ENCODE measurements around the gene LRRC4C.
"Not testable (repeated sequence)": the region's sequence is repeated elsewhere in the genome, so short reads cannot be mapped to it uniquely, and the experiment has no call there.

LRRC4C gene

DNA sequence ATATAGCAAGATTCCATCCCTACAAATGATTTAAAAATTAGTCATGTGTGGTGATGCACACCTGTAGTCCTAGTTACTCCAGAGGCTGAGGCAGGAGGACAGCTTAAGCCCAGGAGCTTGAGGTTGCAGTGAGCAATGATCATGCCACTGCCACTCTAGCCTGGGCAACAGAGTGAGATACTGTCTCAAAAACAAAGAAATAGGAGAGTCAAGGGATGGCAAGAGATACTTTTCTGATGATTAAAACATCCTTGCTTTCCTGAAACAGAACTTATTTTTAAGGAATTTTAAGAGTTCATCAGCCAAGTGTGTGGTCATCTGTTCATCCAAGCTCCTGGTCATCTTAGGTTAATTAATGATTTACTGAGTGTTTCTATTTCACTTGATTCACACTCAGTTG lies 1252.0 kb downstream of the LRRC4C start:
- FAIRE-seq = no peak

DNA sequence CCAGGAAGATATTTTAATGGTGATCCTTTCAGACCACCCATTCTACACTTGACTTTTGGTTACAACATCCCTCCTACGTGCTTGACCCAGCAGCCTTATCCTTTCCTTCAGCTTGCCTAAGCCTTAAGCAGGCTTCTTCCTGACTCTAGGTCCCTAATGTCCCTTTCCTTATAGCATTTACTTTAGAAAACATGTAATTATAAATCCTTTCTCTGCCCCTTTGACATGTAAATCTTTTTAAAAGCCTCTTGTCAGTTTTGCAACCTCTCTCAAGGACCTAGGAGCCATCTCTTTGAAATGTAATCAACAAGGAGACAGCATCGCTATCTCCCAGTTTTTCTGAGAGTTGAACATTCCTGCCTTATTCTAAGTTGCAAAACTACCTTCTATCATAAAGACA lies 1255.2 kb downstream of the LRRC4C start:
- no peak for FAIRE-seq

DNA sequence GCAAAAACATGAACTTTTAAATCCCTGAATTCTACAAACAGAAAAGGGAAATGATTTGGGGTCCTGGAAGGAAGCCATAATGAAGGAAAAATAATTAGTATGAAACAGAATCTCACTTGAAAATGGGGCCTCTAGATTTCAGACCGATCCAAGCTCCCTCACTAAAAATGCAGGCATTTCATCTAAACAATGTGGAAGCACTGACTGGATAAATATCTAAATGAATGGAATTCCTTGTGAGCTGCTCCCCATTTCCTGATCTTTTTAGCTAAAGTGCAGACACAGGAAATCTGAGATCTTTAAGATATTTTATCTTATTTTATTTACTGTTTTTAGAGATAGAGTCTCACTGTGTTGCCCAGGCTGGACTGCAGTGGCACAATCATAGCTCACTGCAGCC lies 1255.8 kb downstream of the LRRC4C start:
- FAIRE-seq = no peak

DNA sequence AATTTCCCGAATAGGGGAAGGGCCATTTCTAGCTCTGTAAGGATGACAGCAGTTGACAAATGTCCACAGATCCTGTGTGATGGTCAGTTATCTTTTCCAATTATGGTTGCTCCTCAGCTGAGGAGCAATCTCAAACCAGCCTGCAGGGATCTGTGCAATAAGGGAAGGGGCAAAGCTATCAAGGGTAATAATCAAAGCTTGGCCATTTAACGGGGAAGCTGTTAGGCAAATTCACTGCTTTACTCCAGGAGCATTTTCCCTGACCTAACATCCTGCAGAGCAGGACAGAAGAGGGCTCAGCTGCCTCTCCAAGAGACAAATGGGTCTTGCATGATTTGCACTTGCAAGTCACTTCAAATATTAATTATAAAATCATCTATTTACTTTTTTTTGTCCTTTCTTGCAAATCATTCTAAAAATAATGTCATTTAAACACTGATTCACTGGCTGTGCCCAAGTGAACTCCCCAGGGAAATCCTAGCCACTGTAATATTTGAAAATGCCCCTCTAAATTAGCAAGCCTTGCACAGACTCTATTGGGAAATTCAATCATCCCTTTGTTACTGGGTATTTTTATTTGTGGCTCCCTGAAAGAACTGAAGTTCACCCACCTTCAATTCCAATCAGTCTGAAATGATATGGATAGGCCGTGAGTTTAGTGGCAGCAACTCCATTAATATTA lies 1256.7 kb downstream of the LRRC4C start:
- no peak for FAIRE-seq

DNA sequence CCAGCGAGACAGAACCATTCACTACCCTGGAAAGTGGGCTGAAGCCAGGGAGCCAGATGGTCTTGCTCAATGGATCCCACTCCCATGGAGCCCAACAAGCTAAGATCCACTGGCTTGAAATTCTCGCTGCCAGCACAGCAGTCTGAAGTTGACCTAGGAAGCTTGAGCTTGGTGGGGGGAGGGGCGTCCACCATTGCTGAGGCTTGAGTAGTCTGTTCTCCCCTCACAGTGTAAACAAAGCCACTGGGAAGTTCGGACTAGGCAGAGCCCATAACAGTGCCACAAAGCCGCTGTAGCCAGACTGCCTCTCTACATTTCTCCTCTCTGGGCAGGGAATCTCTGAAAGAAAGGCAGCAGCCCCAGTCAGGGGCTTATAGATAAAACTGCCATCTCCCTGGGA lies 1266.9 kb downstream of the LRRC4C start:
- not testable (repeated sequence) for FAIRE-seq

DNA sequence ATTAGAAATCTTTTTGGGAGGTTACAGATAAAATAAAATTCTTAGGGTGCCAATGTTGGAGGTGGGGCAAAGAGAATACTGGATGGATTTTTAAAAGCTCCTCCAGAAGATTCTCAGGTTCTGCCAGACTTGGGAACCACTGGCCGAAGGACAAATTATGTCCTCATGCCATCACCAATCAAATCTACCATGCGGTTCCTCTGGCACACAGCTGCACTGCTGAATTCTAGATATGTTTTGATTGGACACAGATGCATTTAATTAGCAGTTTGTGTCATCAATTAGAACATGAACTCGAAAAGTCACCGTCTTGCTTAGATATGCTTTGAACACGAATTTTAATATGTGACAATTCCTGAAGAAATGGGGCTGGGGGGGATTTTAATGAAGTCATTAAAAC lies 1269.2 kb downstream of the LRRC4C start:
- no peak for FAIRE-seq

DNA sequence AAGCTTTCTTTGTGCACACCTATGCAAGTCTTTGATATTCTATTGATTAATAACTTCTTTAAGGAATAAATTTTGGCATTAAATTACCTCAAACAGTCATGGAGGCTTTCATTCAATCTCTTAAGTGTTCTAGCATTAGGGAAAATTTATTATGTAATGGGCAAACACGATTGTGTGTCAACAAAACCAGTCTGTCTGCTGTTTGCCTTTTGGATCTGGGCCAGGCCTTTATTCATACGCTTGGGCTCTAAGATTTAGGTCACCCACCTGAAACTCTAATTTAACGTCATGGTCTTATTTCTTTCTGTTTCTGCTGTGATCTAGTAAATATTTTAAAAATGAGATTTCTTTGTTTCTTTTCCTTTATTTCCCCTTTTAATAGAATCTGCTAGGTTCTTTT lies 1270.6 kb downstream of the LRRC4C start:
- no peak for FAIRE-seq

DNA sequence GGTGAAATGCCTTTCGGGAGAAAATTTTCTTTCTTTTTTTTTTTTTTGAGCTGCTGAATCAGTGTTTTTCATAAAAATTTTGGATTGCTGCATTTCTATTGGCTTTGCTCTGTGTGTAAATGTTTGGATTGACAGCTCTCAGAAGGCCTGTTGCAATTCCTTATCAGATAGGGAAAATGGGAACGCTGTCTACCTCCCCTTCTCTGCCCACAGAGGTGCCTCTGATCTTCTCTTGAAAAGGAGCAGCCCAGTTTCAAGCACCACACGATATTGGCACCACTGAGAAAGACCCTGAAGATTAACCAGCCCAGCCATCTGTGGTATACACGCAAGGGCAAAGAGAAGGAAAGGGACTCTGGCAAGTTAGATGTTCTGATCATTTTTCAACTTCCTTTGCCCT lies 1272.2 kb downstream of the LRRC4C start:
- no peak for FAIRE-seq

DNA sequence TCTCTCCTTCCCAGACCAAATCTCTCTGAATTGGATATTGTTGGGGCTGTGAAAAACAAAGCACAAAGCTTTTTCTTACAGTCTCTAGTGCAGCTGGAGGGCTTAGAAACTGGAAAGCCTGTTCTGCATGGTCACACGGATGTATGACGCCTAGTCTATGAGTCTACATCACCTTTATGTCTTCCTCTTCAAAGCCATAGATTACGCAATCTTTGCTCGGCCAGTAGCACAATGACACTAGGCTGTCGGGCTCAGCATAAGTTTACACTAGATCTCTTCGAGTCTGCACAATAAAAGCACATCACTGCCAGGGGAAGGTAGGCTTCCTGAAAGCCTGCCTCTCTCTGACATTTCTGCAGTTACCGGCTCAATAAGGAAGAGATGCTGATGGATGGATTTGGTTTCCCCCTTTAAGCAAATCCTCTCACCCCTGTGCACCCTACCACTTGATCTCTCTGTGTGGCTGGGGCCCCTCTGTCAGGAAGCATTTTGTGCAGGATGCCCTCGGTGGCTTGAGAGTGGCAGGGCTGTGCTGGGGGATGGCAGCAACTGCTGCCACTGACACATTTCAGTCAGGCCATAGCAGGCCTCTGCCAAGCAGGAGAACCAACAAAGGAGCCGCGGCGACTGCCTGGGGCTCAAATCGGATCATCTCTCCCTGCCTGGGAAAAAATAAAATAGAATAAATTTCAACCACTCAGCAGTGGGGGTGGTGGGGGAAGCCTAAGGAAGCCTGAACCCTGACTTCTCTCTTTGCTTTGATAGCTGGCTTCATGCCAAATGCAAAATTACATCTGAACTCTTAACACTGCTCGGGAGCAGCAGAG lies 1272.8 kb downstream of the LRRC4C start:
- FAIRE-seq = no peak

DNA sequence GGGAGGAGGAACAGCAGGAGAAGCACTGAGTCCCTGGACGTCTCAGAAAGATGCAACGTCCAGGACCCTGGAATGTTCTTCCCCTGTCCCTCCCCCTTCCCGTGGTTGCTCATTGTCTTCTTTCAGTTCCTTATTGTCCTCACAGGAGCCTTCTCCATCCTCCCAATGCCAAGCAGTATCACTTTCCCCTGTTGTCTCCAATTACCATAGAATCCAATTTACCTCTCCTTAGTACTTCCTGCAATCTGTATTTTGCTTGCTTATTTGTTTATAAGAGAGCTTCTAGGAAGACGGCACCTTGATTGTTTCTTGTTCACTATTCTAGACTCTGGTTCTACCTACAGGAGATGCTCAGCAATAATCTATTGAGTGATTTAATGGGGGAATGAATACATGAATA lies 1273.7 kb downstream of the LRRC4C start:
- no peak for FAIRE-seq

DNA sequence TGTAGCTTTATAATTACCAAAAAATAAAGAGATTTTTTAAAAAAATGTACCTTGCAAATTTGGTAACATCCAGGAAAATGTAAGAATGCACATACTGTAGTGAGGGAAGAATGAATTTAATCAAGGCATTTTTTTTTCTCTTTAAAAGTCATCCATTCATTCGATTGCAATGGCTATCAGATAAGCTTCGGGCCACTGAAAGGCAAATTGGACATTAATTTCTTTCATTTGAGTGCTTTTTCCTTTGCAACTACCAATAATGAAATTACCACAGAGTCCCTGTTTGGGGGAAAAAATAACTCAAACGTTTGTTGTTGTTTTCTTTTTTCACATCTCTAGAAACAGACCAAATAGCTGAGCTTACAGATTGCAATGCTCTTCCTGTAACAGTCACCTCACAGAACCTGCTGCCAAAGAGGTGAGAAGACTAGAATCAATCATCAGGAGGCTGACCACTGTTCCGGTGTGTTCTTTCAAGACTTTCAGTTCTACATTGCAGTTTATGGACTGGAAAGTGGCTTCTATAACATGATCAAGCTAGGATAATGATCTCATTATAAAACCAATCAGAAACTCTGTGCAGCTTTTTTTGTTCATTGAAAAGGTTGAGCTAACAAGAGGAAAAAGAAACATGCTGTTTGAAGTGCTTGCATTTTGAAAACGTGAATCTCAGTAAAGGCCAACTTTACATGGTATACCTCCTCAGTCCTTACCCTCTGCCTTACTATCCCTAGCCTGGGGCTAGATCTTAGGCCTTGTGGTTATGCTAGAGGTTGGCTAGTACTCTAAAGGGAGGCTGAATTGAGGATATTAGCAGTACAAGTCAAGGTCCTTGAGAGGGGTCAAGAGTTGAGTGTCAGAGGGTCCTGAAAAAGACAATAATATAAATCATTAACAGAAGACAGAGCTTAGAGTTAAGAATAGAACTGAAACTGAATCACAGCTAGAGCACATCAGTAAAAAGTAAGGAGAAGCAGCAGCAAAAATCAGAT lies 1276.1 kb downstream of the LRRC4C start:
- FAIRE-seq = no peak

DNA sequence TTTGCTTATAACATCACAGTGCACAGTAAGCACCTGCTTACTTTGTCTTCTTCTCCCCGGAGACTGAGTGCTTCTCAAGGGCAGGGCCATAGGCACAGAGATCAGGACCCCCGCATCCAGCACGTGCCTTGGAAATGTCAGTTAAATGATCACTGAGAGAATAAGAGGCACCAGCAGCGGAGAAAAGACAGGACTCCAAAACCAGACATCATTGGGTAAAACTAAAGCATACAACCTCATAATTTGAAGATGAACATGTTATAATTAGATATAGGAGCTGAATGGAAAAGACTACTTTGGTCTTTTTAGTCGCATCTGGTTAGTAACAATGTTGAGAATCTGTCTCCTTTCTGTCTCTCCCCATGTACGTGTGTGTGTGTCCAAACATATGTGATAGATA lies 1279.9 kb downstream of the LRRC4C start:
- no peak for FAIRE-seq

DNA sequence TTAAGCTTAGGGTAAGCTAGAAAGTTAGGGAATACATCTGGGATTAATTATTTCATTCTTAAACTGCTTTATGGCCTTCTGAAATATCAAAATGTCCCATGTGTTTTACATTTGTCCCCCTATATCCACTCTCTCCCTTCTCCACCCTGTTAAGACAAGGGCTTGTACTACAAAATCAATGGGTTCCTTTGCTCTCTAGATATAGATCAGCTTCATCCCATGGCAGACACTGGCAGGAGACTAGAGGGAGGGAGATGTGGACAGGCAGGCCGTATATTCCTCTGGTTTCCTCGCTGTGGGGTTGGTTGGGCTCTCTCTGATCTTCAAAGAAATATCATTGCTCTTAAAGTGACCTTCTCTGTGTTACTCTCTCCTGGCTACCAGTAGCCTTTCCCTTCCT lies 1281.0 kb downstream of the LRRC4C start:
- no peak for FAIRE-seq

DNA sequence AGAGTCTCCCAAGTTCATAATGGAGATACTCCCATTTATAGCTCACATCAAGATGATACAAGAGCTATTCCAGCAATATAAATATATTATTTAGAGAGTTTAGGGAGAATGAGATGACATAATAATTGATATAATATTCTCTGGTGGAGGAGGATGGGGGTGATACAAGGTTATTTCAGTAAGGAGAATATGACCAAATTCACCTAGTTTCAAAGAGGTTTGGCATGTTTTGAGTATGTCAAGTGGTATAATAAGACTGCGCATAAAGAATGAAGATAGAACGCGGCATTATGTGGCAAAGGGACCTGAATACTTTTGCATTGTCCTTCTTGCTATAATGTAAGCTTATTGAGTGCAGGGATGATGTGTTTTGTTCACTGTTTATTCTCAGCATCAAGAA lies 1283.5 kb downstream of the LRRC4C start:
- FAIRE-seq = no peak

DNA sequence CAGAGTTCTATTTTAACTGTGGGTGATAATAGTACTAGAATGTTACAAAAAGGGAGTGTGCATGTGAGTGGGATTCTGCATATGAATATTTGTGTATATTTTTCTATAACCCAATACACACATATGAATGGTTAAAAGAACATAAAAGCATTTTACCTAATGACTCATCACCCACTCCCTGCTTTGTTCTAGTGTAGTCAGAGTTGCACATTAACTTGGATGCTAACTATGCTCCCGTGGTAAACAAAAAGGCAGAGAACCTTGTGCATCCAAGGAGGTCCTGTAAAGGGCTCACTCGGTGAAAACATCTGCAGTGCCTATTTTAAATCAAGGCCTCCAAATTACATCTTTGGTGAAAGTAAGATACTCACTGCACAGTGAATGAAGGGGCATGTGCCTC lies 1289.4 kb downstream of the LRRC4C start:
- no peak for FAIRE-seq

DNA sequence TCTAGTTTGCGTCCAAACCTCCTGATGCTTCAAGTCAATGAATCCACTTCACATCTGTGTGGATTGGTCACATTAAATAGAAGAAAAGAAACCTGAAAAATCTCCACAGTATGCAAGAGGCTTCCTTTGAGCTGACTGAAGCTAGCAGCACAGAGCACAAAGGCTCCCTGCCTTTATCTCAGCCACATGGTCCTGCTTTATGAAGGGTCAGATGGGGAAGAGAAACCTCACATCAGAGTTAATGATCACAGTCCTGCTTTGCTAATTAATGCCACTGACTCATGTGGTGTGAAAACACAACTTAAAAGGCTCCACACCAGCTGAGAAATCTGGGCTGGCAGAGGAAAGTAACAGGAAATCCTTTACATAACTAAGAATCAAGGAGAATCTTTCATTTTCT lies 1291.0 kb downstream of the LRRC4C start:
- FAIRE-seq = no peak

DNA sequence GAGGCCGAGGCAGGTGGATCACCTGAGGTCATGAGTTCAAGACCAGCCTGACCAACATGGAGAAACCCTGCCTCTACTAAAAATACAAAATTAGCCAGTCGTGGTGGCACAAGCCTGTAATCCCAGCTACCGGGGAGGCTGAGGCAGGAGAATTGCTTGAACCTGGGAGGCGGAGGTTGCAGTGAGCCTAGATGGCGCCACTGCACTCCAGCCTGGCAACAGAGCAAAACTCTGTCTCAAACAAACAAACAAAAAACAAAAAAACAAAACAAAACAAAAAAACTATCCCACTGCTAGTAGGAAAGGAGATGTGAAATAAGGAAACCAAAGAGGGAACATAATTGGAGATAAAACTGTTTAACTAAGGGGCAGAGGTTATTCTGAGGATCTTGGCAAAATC lies 1291.6 kb downstream of the LRRC4C start:
- FAIRE-seq = not testable (repeated sequence)

DNA sequence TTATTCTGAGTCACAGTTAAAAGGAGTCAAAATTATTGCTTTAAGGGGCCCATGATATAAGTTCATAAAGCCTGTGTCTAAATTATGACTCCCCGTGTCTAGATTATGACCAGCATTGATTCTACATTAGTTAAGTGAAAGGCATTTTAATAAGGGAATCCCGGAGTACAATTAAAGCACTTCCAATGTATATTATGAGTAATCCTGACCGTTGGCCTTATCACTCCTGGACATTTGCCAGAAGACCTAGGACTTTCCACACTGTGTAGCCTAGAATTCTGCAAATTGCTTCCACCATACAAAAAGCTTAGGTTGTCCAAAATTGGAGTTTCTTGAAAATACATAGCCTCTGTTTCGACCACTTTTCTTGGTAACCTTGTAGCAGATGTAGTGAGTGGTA lies 1292.6 kb downstream of the LRRC4C start:
- no peak for FAIRE-seq

DNA sequence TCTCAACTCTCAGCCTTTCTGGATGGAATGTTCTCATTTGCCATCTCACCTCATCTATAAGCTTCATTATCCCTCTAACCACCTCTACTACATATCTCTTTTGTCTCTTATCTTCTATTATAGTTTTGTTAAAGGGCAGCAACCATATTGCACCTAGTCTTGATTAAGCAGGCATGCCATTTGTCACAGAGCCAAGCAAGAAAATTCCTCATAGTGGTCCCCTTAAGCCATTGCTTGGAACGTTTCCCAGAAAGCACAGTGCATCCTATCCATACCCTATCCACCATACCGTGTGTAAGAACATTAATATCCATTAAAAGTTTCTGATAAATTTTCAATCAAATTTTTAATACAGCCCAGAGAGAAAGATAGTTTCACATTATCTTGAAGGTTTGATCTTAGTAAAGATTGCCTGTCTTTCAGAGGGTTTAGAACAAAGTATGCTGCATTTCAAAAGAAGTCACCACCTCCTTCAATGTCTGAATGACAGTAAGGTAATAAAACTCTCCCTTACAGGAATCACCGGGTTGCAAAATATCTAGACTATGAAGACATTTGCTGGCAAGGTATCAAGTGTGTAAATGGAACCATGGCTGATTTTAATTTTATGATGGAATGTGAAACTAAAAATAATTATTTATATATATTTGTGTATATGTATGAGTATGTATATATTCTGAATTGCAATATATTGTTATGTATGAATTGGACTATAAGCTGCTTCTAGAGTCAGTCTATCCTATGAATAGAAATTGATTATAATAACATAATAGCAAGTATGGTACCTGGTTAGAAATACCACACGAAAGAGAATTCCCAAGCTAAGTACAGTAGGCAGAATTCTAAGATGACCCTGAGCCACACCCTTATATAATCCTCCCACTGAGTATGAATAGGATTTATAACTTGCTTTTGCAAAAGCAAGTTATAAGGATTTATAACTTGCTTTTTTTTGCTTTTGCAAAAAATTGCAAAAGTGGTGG lies 1296.3 kb downstream of the LRRC4C start:
- FAIRE-seq = no peak

DNA sequence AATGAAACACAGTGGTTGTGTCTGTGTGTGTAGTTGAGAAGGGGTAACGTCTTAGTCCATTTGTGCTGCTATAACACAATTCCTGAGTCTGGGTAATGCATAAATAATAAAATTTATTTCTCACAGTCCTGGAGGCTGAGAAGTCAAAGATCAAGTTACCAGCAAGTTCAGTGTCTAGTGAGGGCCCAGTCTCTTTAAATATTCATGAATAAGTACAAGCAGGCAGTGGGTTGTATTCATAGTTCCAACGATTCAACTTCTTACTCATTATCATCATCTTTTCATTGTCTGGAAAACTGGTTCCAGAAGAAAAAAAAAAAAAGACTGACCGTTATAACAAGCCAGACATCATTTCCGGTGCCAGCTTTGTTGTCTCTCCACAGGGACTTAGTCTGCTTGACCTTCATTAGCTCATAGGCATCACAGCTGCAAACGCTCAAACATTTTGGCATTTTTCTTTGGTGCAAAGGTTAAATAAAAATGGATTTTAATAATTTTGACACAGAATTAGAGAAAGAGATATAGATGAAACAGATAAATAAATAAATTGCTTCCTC lies 1297.5 kb downstream of the LRRC4C start:
- FAIRE-seq = no peak

DNA sequence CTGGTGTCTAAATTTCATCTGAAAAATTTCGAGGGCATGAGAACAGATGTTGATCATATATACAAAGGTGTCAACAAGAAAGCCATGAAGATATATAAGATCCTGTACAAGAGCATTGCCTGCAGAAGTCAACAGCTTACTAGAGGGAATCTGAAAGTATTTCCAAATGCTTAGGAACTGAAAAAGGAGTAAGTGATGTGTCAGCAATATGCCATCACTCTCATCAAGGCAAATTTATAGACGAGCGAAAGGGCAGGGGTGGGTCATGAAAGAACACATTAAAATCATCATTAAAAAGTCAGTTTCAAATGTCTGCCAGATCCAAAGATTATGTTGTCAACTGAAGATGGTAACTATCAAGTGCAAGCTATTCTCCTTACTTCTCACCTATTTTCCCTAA lies 1299.0 kb downstream of the LRRC4C start:
- FAIRE-seq = no peak

DNA sequence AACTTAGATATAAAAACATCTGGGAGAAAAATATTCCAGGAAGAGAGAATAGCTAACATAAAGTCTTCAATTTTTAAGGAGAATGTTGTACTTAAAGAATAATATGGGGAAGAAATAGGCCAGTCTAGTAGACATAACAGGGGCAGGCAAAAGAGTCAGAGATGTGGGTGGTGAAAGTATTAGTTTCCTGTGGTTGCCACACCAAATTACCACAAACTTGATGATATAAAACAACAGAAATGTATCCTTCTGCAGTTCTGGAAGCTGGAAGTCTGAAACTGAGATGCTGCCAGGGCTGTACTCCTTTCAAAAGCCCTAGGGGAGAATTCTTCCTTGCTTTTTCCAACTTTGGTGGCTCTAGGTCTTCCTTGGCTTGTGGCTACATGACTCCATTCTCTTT lies 1309.7 kb downstream of the LRRC4C start:
- no peak for FAIRE-seq
